HG03175 (cell line): ENCODE results near the gene PDE4D.
"Not testable (repeated sequence)": the region's sequence is repeated elsewhere in the genome, so short reads cannot be mapped to it uniquely, and the experiment has no call there.

ENCODE experiments used
- ATAC-seq: cut with Tn5 transposase; IDR thresholded peaks from one replicate; pipeline ENCODE4 v1.9.1; 2021; ENCODE audit warnings: mild to moderate bottlenecking, moderate library complexity; ENCODE audit not compliant: unreplicated experiment

The PDE4D gene

DNA sequence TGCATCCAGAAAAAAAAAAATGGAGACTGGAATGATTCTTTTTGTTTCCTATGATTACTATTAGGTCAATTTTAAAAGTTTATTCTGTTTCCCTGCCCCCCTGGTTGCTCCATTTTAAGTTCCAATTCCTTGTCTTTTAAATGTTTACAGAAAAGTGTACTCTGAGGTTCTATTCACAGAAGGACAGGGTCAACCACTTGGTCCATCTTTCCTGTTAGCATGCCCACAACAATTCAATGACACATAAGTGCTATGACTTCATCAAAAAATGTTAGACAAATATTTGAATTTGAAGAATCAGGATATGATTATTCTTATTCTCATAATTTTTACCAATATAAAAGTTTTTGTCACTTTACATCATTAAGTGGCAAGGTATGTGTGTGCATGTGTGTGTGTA is 123.7 kb downstream of the PDE4D start:
- ATAC-seq: no peak

DNA sequence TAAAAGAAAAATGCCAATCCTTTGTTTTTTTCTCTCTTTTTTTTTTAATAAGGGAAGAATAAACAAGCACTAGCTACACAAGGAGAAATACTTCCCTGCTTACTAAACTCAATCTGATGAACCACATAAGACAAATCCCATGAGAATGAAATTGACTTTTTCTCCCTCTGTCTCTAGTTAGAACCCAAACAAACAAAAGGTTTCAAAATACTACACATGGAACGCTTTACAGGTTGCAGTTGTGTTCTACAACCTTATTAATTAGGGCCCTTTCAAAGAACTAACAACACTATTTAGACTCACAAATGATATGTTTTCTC is 124.5 kb downstream of the PDE4D start:
- ATAC-seq: no peak

DNA sequence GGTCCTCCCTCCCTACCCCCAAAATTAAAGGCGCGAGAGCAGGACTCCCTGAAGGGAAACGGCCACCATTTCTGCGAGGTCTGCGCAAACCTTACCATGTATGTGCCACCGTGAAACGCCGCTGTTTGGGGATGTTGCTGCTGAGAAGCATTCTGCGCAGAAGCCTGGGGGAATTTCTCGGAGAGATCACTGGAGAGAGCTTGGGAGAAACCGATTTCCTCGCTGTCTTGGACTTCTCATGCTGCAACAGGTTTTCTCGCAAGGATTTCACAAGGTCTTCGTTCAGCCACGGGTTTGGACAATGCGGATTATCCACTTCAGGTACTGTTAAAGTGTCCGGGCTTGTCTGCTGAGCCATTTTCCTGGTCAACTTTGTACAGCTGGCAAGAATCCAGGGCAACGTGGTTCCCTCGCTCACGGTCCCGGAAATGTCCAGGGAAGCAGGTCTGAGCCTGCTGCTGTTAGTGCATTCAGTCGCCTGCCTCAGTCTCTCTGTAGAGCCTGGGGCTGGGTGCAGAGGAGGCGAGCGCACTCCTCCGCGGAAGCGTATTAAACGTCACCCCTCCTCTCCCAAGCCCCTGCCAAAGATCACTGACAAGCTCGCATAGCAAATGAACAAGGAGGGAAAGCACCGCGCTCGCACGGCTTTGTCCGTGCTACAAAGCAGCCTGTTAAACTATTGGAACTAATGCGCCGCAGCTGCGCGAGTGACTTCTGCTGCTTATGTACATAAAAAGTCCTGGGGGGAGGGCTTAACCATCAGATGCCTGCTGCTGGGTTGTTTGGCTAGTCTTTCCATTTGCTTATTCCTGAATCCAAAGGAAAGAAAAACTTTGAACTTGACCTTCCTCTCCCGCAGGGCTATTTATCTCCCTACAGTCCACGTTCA is 125.1 kb downstream of the PDE4D start:
- ATAC-seq: peak; percentile 50

DNA sequence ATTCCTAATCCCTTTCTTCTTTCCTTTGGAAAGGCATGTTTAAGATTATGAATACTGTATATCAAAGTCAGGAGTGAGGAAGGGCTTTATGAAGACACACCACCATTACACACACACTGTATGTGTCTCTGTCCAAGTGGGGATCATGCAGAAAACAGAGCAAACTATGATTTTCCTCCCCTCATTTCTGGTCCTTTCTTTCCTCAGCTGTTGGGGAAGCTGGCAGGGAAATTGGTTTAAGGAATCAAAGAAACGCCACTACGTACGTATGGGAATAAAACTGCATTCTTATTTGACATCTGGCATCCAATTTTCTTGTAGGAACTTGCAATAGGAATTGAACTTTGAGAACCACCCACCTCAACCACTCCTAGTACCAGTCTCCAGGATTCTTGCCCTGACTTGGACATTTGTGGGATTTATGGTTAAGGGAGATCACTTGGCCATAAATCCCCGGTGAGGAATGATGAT is 125.8 kb downstream of the PDE4D start:
- no peak for ATAC-seq

GRCh38 chr5:59767211-59767605 is 126.3 kb downstream of the PDE4D start:
- no peak for ATAC-seq

DNA sequence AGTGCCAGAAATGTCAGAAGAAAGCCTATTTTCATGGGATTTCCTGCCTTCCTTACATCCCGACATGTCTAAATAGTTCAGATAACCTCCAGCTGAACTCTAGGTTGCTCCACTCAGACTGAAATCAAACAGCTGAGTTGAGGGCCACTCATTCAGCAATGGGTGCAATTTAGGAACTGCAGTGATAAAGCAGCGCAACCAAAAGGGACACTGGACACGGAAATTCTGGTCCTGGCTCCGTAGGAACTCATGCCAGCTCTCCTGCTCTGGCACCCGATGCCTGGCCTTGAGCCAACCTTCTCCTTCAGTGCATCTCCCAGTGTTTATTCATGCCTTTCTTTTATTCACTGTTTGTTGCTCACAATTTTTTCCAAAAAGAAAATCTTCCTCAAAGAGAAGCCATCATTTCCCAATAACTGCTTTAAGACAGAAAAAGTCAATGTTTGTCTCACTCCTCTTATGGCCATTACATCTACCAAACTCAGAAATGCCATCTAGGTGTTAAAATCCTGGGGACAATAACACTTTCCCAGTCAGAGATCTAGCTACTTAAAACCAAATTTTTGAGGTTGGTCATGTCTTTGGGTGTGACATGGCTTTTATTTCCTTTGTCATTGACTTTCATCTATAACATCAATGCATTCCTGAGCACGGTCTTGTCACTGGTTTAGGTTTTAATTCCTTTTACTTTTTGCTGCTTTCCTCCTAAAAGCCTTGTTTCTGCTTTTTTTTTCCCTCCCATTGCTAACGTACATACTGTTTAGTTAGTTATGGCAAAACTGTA is 126.9 kb downstream of the PDE4D start:
- ATAC-seq: no peak

DNA sequence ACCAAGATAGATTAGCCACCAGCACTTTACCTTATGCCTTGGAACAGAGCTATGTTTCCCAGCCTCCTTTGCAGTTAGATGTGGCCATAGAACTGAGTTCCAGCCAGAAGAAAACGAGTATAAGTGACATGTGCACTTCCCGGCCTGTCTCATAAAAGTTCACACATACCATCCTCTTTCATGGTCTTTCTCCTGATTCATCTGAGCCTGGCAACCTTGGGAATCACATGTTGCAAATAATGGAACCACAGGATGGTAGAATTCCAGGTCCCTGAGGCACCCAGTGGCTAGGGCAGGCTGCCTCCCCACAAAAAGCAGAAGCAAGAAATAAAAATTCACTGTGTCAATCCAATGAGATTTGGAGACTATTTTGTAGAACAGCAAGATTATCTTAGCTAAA is 128.1 kb downstream of the PDE4D start:
- ATAC-seq: no peak

DNA sequence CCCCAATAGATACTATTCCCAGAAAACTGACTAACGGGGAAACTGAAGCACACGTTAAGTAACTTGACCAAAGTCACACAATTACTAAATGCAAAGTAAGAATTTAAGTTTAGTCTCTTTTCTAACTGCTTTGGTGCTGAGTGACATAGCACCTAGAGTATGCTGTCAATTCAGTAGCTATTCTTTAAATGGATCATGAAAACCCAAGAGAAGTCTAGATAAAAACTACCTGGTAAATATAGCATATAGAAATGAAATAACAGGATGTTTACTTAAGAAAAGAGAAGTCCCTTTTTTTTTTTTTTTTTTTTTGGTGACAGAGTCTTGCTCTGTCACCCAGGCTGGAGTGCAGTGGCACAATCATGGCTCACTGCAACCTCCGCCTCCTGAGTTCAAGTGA is 129.2 kb downstream of the PDE4D start:
- no peak for ATAC-seq

DNA sequence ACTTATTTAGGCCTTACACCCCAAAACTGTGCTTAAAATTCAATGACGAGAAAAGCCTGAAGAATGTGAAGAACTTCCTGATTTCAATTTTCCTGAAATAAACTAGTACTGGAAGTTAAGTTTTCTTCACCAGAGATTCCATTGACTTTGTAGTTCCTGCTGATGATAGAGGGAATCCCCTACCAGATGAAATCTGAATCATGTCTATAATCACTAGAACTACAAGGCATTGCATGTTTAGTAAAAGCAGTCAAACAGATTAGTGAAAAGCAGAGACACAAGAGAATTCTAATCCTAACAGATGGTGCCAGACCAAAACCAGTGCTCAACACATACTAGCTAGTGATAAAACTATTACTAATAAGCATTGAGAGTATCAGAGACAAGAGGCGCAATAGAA is 130.0 kb downstream of the PDE4D start:
- ATAC-seq: no peak

- ATAC-seq: not testable (repeated sequence)
Measured at GRCh38 chr5:59762232-59762631, 131.3 kb downstream of the PDE4D start.

GRCh38 chr5:59760785-59761348 is 132.7 kb downstream of the PDE4D start:
- ATAC-seq: peak; percentile 82

DNA sequence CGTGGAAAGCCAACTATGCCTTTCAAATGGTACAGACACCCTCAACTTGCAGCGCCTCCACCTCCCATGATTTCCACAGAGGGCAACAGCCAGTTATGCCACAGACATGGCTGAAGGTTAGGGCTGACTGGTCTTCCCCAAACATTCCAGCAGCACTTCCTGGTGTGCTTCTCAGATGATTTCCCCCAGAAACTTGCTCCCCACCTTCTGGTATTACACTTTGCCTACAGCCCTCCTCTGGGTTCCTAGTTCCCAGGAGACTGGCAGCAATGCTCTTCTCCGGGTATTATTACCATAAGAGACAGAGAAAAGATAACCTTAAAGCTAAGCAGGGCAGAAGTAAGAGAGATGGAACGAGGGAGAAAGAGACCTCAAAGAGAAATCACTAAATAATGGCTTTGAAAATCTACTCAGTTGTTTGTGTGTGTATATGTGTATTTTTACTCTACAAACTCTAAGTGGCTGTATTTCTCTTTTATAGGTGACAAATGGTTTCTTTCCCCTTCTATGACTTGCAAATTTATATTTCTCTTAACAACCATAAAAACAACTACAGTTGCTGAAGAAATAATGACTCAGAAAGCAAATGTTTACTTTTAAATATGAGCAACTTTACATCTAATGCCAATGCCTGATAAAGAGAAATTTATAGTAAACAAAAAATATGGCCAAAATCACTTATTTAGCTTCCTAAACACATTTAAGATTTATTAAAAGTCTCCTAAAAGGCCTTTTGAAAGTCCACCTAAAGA is 133.8 kb downstream of the PDE4D start:
- ATAC-seq: no peak

- no peak for ATAC-seq
Measured at GRCh38 chr5:59758566-59758965, 135.0 kb downstream of the PDE4D start.

DNA sequence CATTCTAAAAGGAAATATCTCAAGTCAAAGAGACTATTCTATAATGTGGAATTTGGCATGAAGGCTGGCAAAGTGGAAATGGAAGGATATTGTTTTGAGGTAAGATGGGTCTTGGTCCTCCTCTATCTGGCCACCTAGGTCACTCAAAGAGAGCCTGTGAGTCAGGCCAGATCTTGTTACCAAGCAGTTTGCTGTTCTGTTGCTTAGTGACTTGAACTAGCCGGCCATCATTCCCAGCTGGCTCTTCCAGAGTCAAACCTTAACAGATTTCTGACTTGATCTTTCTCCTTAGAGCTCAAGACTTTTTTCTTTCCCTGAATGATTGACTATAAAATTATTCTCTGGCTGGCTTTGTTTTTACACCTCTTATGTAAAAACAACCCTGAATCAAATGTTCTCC is 136.1 kb downstream of the PDE4D start:
- ATAC-seq: no peak

- no peak for ATAC-seq
Measured at GRCh38 chr5:59756373-59757035, 137.0 kb downstream of the PDE4D start.

DNA sequence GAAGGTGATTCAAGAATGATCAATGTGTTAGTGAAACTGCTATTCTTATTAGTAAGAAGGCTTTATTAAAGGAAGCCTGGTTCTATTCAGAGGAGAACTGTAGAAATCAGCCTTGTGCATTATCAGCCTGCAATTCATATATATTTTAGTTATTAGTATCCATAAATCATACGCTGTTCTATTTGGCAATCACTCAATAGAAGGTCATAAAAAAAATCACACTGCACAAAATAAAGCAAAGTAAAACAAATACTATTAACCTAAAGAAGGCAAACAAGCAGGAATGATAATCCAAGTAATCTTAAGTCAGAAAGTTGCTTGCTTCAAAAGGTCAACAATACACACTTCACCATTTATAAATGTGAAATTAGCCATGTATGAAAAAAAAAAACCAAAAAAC is 138.1 kb downstream of the PDE4D start:
- ATAC-seq: no peak

DNA sequence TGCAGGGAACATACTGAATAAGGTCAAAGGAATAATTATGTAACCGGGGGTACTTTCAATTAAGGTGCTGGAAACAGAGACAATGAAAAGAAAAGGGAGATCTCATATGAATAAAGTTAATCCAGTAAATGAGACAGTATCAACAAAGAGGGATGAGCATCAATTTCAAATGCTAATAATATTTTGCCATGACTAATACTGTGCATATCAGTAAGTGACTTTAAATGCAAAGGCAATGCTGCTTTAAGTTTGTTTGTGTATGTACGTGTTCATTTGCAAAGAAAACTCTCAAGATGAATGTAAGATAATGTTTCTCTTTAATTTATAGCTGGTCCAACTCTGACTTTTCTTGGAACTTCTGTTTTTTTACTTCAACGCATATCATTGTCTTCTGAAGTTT is 139.9 kb downstream of the PDE4D start:
- no peak for ATAC-seq

- ATAC-seq: no peak
Measured at GRCh38 chr5:59749782-59750520, 143.6 kb downstream of the PDE4D start.

DNA sequence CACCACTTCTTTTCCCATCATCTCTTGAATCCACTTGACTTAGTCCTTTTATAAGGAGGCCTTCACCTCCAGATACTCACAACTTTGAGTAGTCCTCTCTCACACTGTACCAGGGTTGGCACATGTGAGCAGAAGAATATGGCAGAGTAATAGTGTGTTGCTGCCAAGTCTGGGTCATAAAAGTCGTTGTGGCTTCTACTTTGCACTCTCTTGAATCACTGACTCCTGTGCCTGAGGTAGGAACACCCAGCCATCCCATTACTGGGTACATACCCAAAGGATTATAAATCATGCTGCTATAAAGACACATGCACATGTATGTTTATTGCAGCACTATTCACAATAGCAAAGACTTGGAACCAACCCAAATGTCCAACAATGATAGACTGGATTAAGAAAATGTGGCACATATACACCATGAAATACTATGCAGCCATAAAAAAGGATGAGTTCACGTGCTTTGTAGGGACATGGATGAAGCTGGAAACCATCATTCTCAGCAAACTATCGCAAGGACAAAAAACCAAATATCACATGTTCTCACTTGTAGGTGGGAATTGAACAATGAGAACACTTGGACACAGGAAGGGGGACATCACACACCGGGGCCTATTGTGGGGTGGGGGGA is 145.4 kb downstream of the PDE4D start:
- ATAC-seq: not testable (repeated sequence)
